ENCODE results near the gene PYGB.

PYGB gene

DNA sequence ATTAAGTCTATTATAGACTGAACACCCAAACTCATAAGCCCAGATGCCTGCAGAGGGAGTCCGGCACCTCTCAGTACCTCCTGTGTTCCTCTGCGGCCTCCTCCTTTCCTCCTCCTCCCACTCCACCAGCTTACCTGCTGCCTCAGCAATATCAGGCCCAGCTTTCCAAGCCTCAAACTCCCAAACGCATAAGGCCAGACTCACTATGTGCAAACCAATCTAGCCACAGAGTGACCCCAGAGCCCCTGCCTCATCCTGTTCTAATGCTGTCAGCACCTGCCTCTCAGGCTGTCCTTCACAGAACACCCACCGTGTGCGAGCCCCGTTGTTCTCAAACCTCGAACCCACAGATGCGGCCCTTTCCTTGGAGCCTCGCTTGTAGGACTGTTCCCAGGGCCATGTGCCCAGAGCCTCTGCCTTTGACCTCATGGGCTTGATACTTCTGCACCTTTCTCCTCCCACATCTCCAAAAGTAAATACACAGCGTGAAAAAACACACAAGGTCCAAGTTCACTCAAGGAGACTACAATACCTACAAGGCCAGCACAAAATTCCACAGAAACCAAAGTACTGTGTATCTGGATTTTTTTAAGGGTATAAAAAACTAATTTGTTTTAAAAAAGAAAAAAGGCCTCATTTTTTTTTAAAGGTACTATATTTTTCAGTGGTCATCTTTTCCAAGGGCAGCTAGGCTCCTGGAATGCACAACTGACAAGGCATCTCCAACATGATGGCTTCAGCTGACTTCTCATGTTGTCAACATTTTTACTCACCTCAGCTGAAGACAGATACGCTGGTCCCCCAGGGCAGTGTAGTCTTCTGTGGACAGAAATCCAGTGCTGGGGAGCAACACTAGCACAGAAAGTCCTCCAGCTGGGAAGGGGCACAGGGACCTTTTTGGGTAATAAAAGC lies 90.5 kb downstream of the PYGB start:
- in situ Hi-C loops (cut with MboI; ENCODE audit: low sequenced_read_pairs): no loop called here

DNA sequence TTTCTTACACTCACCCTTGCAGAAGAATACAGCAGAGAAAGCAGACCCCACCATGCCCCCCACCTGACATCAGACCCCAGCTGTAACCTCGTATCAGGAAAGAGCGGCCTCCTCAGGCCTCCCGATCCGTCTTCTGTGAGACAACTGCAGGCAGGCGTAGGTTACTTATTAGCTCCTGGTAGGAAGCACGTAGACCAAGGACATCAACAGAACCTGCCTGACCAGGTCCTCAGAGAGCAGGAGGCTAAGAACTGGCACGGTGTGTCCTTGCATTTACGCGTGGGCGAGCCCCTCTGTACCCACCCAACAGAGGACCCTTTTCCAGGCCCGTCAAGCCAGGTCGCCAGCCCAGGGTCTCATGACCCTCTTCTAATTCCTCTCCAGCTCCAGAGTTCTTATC lies 91.7 kb downstream of the PYGB start:
- peaks cover 16% of the 10 kb centered on the region for H3K4me1 ChIP-seq
- no peak overlapping the region for H3K4me3 ChIP-seq
- H3K36me3 ChIP-seq (replicated peaks): peaks cover 12% of the 10 kb centered on the region; the same call in 1 of the 2 replicates
- H3K9me3 ChIP-seq: no peaks in the 10 kb centered on the region
- H3K27me3 ChIP-seq (ENCODE audit: low read depth): no peaks in the 10 kb centered on the region
- in situ Hi-C loops (cut with MboI; ENCODE audit: low sequenced_read_pairs): no loop called here
- DNase-seq (ENCODE audit: low spot score in 2 of 2): no peak

More for the DNA sequence above, 90.5 kb downstream of the PYGB start:
- peaks cover 12% of the 10 kb centered on the region; the same call in 1 of the 2 replicates for H3K36me3 ChIP-seq (replicated peaks)
- H3K4me3 ChIP-seq: no peak overlapping the region
- H3K27me3 ChIP-seq (ENCODE audit: low read depth): no peaks in the 10 kb centered on the region
- peak in 1 of 2 experiments; percentile 8 for DNase-seq (ENCODE audit: low spot score in 2 of 2)
- no peaks in the 10 kb centered on the region for H3K9me3 ChIP-seq
- H3K4me1 ChIP-seq: peaks cover 16% of the 10 kb centered on the region

DNA sequence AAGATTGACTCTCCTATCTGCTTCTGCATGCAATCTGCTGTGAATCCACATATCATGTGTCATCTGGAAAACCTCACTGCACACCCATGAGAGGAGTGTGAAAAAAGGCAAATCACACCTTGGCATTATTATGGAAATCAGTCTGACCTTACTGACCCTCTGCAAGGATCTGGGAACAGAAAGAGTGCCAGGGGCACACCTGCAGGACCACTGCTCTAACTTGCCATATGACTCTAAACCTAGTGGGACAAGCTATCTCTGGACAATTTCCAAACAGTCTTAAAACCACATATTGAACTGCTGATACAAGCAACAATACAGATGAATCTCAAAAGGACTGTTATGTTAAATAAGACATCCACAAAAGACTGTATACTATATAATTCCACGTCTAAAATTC lies 92.5 kb downstream of the PYGB start:
- DNase-seq (ENCODE audit: low spot score in 2 of 2): peak; percentile 30 to 77
- no peaks in the 10 kb centered on the region for H3K9me3 ChIP-seq
- peaks cover 12% of the 10 kb centered on the region; the same call in 1 of the 2 replicates for H3K36me3 ChIP-seq (replicated peaks)
- no peaks in the 10 kb centered on the region for H3K27me3 ChIP-seq (ENCODE audit: low read depth)
- in situ Hi-C loops (cut with MboI; ENCODE audit: low sequenced_read_pairs): no loop called here
- no peak overlapping the region for H3K4me3 ChIP-seq
- peaks cover 16% of the 10 kb centered on the region for H3K4me1 ChIP-seq

DNA sequence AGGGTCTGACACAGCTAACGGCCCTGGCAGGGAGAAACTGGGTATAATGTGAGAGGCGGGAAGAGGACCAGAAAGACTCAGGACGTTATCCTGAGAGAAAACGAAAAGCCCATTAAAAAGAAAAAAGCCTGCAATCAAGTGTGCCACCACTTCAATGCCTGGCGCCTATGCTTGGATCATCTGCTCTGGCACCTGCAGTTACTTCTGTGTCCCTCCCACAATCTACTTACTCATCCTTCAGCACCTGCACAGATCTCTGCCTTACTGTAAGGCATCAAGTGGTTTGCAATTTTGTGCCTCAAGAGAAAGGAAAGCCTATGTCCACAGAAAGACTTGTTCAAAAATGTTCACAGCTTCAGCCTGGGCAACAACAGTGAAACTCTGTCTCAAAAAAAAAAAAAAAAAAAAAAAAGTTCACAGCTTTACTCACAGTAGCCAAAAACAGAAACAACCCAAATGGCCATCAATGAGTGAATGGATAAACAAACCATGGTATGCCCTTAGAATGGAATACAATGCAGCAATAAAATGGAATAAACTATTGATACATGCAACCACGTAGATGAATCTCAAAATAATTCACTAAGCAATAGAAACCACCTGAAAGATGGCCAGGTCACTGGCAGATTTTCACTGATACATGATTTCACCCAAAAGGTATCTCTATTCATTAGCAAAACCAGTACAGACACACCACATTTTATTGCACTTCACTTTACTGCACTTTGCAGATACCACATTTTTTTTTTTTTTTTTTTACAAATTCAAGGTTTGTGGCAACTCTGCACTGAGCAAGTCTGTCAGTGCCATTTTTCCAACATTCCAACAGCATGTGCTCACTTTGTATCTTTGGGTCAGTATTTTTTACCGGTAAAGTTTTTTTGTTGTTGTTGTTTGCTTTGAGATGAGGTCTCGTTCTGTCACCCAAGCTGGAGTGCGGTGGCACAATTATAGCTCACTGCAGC lies 94.1 kb downstream of the PYGB start:
- in situ Hi-C loops (cut with MboI; ENCODE audit: low sequenced_read_pairs): no loop called here
- Histone ChIP-seq H3K4me1 (peaks cover 16% of the 10 kb centered on the region), H3K4me3 (no peak overlapping the region), H3K9me3 (no peaks in the 10 kb centered on the region), H3K27me3 (ENCODE audit: low read depth) (no peaks in the 10 kb centered on the region), H3K36me3 (replicated peaks) (peaks cover 10% of the 10 kb centered on the region; the same call in 1 of the 2 replicates)
- DNase-seq (ENCODE audit: low spot score in 2 of 2): no peak

DNA sequence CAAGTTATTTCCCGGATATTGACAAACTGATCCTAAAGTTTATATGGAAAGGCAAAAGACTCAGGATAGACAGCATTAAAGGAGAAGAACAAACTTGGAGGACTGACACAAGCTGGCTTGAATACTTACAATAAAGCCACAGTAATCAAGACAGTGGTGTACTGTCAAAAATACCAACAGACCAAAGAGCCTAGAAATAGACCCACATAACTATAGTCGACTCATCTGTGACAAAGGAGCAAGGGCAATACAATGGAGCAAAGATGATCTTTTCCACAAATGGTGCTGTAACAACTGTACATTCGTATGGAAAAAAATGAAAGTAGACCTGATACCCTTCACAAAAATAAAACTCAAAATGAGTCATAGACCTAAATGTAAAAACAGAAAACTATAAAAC lies 96.7 kb downstream of the PYGB start:
- Histone ChIP-seq H3K4me1 (peaks cover 16% of the 10 kb centered on the region), H3K4me3 (no peak overlapping the region), H3K9me3 (no peaks in the 10 kb centered on the region), H3K27me3 (ENCODE audit: low read depth) (no peaks in the 10 kb centered on the region), H3K36me3 (replicated peaks) (no peaks in the 10 kb centered on the region)
- in situ Hi-C loops (cut with MboI; ENCODE audit: low sequenced_read_pairs): no loop called here
- DNase-seq (ENCODE audit: low spot score in 2 of 2): no peak

DNA sequence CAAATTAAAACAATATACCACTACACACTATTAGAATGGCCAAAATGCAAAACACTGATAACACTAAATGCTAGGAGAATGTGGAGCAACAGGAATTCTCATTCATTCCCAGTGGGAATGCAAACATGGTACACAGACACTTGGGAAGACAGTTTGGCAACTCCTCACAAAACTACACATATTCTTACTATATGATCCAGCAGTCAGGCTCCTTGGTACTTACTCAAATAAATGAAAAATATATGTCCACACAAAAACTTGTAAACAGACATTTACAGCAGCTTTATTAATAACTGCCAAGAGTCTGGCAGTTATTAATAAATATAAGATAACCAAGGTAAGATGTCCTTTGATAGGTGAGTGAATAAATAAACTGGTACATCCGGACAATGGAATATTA lies 97.8 kb downstream of the PYGB start:
- H3K9me3 ChIP-seq: no peaks in the 10 kb centered on the region
- DNase-seq (ENCODE audit: low spot score in 2 of 2): no peak
- H3K27me3 ChIP-seq (ENCODE audit: low read depth): no peaks in the 10 kb centered on the region
- no peak overlapping the region for H3K4me3 ChIP-seq
- peaks cover 15% of the 10 kb centered on the region for H3K4me1 ChIP-seq
- H3K36me3 ChIP-seq (replicated peaks): no peaks in the 10 kb centered on the region
- in situ Hi-C loops (cut with MboI; ENCODE audit: low sequenced_read_pairs): no loop called here

DNA sequence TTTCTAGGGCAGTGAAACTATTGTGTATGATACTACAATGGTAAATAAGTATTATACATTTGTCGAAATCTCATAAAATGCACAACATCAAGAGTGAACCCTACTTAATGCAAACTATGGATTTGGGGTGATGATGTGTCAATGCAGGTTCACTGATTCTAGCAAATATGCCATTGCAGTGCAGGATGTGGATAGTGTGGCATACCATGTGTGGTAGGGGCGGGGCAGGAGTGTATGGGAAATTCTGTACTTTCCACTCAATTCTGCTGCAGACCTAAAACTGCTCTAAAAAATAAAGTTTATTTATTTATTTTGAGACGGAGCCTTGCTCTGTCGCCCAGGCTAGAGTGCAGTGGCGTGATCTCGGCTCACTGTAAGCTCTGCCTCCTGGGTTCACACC lies 98.5 kb downstream of the PYGB start:
- H3K27me3 ChIP-seq (ENCODE audit: low read depth): no peaks in the 10 kb centered on the region
- no peak for DNase-seq (ENCODE audit: low spot score in 2 of 2)
- in situ Hi-C loops (cut with MboI; ENCODE audit: low sequenced_read_pairs): no loop called here
- H3K4me3 ChIP-seq: no peak overlapping the region
- no peaks in the 10 kb centered on the region for H3K36me3 ChIP-seq (replicated peaks)
- no peaks in the 10 kb centered on the region for H3K9me3 ChIP-seq
- H3K4me1 ChIP-seq: peaks cover 13% of the 10 kb centered on the region

Data from HAP-1 (cell line).